GM18951 (cell line): ENCODE results near the gene C1orf115.

ENCODE experiments used
- POLR2A ChIP-seq: IDR thresholded peaks from 4 replicates; pipeline ENCODE4 v1.6.1; 2011; ENCODE audit warnings: mild to moderate bottlenecking; ENCODE audit not compliant: insufficient read length, insufficient read depth; ENCODE audit errors: extremely low read depth
- in situ Hi-C: fragments of 300-500 bp; cut with MboI; formaldehyde crosslinking; loops from one replicate; pipeline ENCODE4 v1.12.0; 2022; ENCODE audit warnings: low sequenced_read_pairs, mixed read lengths, inconsistent platforms; ENCODE audit not compliant: unreplicated experiment

Gene C1orf115

DNA sequence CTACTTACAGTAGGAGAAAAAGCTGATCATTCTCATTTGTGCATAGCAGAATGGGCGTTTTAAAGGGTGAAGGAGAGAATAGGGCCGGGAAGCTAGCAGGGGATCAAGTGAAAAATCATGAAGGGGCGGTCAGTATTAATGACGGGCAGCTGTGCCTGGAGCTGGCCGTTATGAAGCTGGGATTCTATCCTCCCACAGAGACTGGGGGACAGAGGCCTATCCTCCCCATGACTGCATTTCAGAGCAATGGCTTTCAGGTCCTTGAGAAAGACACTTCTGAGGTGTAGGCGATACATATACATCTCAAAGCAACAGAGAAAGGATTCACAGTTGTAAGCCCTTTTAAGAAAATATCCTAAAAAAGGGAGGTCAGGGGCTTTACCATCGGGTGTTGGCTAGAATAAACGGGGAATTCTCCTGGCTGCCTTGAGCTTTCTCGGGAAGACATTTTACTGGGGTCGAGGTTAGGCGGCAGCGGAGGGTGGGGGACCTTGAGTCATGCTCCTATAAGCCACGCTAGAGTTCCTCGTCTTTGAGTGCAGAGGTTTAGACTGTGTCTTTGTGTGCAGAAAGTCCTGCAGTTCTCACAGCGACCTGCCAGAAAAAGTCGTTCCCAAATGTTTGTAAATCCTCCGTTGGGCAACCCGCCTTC is 57.4 kb downstream of the C1orf115 start:
- no peak for TF ChIP-seq POLR2A
- in situ Hi-C loops: no loop called here

DNA sequence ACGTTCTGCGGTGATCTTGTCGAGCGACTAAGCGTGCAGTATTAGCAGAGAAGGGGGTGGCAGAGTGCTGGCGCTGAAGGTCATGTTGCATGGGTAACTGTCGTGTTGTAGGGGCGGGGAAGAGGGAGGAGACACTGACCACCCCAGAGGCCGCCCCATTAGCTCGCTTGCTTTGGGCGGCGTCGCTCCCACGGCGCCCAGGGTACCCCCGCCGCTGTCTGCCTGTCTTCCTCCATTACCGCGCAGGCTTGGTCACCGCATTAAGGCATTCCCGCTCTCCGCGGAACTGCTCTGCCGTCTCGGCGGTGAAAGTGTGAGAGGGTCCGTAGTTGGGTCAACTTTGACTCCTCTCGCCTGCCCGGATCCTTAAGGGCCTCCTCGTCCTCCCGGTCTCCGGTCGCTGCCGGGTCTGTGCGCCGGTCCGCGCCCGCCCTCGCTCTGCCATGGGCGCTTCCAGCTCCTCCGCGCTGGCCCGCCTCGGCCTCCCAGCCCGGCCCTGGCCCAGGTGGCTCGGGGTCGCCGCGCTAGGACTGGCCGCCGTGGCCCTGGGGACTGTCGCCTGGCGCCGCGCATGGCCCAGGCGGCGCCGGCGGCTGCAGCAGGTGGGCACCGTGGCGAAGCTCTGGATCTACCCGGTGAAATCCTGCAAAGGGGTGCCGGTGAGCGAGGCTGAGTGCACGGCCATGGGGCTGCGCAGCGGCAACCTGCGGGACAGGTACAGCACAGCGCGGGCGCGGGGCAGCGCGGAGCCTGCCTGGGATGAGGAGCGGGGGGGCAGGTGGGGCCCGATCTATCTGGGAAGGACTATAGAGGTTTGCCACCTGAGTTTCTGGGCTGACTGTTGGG is 58.1 kb downstream of the C1orf115 start, which contains the start of gene MTARC2:
MTARC2 (plus strand) TSS at position 234 of the 846 bp plus-strand sequence; CDS start at position 444, 210 bp downstream.
- peak; percentile 59 for TF ChIP-seq POLR2A
- in situ Hi-C loops: no loop called here
